GM23338 (cell line): Measurements from ENCODE around the gene EPS8.

Experiments
- CREB1 ChIP-seq: fragments of 250-450 bp; sonication (Bioruptor Pico); IDR thresholded peaks from 2 replicates; pipeline ENCODE4 v1.5.0; 2020; ENCODE audit warnings: low read depth, mild to moderate bottlenecking, moderate library complexity
- EZH2 ChIP-seq: fragments of 200-600 bp; sonication (generic); IDR thresholded peaks from one replicate; pipeline ENCODE4 v1.8.0; 2017; ENCODE audit warnings: antibody characterized with exemption, mild to moderate bottlenecking, low read depth; ENCODE audit not compliant: unreplicated experiment
- EZH2phosphoT487 ChIP-seq: fragments of 200-600 bp; sonication (generic); IDR thresholded peaks from one replicate; pipeline ENCODE4 v1.8.1; 2018; ENCODE audit warnings: antibody characterized with exemption; ENCODE audit not compliant: unreplicated experiment
- NANOG ChIP-seq: IDR thresholded peaks from 2 replicates; pipeline ENCODE4 v1.6.1; 2016; ENCODE audit warnings: antibody characterized with exemption, borderline replicate concordance
- POLR2AphosphoS5 ChIP-seq: IDR thresholded peaks from 2 replicates; pipeline ENCODE4 v1.6.1; 2016; ENCODE audit warnings: antibody characterized with exemption, low read depth
- ZNF114 ChIP-seq: fragments of 250-450 bp; sonication (Bioruptor Pico); IDR thresholded peaks from 2 replicates; pipeline ENCODE4 v1.5.0; 2020; ENCODE audit warnings: mild to moderate bottlenecking, moderate library complexity
- TF ChIP-seq, protein P1 (sequence below), 2 experiments: fragments of 200-600 bp in 1 of 2; sonication (generic) in 1 of 2; conservative IDR thresholded peaks; 2 replicates each; pipeline versions ENCODE4 v1.5.1 to v1.6.1; 2016 to 2017; ENCODE audit warnings: antibody characterized with exemption in 2 of 2, low read depth in 2 of 2, mild to moderate bottlenecking in 2 of 2, moderate library complexity in 1 of 2
- TF ChIP-seq, protein P2 (sequence below): IDR thresholded peaks from one replicate; pipeline ENCODE4 v1.6.1; 2018; ENCODE audit warnings: antibody characterized with exemption; ENCODE audit not compliant: unreplicated experiment
- TF ChIP-seq, protein P3 (sequence below): fragments of 250-450 bp; sonication (Bioruptor Pico); IDR thresholded peaks from 2 replicates; pipeline ENCODE4 v1.5.0; 2020; ENCODE audit warnings: mild to moderate bottlenecking, moderate library complexity

DNA sequence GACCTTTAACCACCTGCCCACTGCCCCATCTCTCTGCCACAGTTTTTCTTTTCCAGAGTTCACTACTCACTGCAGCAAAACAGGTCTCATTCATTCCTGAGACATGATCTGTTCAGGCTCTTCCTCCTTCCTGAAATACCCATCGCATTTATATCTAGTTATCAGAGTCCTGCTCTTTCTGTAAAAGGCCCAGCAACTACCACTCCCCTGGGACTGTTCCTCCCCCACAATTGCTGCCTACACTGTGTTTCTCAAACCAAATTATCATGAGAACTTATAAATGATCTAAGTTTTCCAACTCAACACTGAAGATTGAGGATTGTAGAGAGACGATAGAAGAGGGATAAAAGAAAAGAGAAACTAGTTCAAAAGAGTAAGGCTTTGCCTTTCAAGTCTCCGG, 40.8 kb upstream of the EPS8 start:
- TF ChIP-seq, protein P1, sequence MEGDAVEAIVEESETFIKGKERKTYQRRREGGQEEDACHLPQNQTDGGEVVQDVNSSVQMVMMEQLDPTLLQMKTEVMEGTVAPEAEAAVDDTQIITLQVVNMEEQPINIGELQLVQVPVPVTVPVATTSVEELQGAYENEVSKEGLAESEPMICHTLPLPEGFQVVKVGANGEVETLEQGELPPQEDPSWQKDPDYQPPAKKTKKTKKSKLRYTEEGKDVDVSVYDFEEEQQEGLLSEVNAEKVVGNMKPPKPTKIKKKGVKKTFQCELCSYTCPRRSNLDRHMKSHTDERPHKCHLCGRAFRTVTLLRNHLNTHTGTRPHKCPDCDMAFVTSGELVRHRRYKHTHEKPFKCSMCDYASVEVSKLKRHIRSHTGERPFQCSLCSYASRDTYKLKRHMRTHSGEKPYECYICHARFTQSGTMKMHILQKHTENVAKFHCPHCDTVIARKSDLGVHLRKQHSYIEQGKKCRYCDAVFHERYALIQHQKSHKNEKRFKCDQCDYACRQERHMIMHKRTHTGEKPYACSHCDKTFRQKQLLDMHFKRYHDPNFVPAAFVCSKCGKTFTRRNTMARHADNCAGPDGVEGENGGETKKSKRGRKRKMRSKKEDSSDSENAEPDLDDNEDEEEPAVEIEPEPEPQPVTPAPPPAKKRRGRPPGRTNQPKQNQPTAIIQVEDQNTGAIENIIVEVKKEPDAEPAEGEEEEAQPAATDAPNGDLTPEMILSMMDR (conservative IDR thresholded peaks at IDR 0.05; ENCODE audit: low read depth in 2 of 2), result no peak
- TF ChIP-seq, protein P2, sequence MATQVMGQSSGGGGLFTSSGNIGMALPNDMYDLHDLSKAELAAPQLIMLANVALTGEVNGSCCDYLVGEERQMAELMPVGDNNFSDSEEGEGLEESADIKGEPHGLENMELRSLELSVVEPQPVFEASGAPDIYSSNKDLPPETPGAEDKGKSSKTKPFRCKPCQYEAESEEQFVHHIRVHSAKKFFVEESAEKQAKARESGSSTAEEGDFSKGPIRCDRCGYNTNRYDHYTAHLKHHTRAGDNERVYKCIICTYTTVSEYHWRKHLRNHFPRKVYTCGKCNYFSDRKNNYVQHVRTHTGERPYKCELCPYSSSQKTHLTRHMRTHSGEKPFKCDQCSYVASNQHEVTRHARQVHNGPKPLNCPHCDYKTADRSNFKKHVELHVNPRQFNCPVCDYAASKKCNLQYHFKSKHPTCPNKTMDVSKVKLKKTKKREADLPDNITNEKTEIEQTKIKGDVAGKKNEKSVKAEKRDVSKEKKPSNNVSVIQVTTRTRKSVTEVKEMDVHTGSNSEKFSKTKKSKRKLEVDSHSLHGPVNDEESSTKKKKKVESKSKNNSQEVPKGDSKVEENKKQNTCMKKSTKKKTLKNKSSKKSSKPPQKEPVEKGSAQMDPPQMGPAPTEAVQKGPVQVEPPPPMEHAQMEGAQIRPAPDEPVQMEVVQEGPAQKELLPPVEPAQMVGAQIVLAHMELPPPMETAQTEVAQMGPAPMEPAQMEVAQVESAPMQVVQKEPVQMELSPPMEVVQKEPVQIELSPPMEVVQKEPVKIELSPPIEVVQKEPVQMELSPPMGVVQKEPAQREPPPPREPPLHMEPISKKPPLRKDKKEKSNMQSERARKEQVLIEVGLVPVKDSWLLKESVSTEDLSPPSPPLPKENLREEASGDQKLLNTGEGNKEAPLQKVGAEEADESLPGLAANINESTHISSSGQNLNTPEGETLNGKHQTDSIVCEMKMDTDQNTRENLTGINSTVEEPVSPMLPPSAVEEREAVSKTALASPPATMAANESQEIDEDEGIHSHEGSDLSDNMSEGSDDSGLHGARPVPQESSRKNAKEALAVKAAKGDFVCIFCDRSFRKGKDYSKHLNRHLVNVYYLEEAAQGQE, result no peak
- TF ChIP-seq EZH2 (no peak), POLR2AphosphoS5 (no peak), CREB1 (no peak), EZH2phosphoT487 (no peak), NANOG (no peak), ZNF114 (CRISPR knock-in tag) (no peak)
- TF ChIP-seq, protein P3, sequence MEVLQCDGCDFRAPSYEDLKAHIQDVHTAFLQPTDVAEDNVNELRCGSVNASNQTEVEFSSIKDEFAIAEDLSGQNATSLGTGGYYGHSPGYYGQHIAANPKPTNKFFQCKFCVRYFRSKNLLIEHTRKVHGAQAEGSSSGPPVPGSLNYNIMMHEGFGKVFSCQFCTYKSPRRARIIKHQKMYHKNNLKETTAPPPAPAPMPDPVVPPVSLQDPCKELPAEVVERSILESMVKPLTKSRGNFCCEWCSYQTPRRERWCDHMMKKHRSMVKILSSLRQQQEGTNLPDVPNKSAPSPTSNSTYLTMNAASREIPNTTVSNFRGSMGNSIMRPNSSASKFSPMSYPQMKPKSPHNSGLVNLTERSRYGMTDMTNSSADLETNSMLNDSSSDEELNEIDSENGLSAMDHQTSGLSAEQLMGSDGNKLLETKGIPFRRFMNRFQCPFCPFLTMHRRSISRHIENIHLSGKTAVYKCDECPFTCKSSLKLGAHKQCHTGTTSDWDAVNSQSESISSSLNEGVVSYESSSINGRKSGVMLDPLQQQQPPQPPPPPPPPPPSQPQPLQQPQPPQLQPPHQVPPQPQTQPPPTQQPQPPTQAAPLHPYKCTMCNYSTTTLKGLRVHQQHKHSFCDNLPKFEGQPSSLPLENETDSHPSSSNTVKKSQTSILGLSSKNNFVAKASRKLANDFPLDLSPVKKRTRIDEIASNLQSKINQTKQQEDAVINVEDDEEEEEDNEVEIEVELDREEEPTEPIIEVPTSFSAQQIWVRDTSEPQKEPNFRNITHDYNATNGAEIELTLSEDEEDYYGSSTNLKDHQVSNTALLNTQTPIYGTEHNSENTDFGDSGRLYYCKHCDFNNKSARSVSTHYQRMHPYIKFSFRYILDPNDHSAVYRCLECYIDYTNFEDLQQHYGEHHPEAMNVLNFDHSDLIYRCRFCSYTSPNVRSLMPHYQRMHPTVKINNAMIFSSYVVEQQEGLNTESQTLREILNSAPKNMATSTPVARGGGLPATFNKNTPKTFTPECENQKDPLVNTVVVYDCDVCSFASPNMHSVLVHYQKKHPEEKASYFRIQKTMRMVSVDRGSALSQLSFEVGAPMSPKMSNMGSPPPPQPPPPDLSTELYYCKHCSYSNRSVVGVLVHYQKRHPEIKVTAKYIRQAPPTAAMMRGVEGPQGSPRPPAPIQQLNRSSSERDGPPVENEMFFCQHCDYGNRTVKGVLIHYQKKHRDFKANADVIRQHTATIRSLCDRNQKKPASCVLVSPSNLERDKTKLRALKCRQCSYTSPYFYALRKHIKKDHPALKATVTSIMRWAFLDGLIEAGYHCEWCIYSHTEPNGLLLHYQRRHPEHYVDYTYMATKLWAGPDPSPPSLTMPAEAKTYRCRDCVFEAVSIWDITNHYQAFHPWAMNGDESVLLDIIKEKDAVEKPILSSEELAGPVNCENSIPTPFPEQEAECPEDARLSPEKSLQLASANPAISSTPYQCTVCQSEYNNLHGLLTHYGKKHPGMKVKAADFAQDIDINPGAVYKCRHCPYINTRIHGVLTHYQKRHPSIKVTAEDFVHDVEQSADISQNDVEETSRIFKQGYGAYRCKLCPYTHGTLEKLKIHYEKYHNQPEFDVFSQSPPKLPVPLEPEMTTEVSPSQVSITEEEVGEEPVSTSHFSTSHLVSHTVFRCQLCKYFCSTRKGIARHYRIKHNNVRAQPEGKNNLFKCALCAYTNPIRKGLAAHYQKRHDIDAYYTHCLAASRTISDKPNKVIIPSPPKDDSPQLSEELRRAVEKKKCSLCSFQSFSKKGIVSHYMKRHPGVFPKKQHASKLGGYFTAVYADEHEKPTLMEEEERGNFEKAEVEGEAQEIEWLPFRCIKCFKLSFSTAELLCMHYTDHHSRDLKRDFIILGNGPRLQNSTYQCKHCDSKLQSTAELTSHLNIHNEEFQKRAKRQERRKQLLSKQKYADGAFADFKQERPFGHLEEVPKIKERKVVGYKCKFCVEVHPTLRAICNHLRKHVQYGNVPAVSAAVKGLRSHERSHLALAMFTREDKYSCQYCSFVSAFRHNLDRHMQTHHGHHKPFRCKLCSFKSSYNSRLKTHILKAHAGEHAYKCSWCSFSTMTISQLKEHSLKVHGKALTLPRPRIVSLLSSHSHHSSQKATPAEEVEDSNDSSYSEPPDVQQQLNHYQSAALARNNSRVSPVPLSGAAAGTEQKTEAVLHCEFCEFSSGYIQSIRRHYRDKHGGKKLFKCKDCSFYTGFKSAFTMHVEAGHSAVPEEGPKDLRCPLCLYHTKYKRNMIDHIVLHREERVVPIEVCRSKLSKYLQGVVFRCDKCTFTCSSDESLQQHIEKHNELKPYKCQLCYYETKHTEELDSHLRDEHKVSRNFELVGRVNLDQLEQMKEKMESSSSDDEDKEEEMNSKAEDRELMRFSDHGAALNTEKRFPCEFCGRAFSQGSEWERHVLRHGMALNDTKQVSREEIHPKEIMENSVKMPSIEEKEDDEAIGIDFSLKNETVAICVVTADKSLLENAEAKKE, result no peak
